ENCODE data around the gene RAI1. TPM values are rescaled to one million over a fixed set of nuclear protein-coding genes. Genes with fewer than 3 reads are reported as not detected.

RAI1 gene
- total and polyA plus RNA-seq, 2 of the 13 experiments (the other 11 are each of a cell fraction or from before 2014, with no cell fraction given) = 3.4 to 5.2 TPM

DNA sequence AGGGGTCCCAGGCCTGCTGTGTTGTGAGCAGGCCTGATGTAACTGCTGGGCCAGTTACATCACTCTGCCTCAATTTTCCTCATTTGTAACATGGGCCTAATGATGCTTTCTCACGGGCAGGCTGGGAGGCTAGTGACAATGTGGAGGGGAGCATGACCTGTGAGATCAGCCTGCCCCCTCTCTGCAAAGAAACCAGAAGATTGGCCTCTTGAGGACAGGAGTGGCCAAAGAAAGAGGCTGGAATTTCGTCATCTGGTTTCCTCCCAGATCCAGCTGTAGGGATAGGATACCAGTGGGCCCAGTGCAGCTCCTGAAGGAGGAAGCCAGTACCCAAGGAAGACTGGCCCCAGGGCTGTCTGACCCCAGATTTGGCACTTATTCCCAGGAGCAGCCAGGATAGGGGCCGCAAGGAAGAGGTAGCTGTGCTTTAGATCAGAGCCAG lies 156.1 kb downstream of the RAI1 start (continued):
- TF ChIP-seq, protein P1, sequence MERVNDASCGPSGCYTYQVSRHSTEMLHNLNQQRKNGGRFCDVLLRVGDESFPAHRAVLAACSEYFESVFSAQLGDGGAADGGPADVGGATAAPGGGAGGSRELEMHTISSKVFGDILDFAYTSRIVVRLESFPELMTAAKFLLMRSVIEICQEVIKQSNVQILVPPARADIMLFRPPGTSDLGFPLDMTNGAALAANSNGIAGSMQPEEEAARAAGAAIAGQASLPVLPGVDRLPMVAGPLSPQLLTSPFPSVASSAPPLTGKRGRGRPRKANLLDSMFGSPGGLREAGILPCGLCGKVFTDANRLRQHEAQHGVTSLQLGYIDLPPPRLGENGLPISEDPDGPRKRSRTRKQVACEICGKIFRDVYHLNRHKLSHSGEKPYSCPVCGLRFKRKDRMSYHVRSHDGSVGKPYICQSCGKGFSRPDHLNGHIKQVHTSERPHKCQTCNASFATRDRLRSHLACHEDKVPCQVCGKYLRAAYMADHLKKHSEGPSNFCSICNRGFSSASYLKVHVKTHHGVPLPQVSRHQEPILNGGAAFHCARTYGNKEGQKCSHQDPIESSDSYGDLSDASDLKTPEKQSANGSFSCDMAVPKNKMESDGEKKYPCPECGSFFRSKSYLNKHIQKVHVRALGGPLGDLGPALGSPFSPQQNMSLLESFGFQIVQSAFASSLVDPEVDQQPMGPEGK (CRISPR knock-in tag; IDR thresholded peaks at IDR 0.05) = peak; percentile 48; the same call in 1 of the 2 replicates
- TF ChIP-seq TBX3 (IDR thresholded peaks at IDR 0.05; ENCODE audit: borderline replicate concordance) (no peak), TFAP4 (IDR thresholded peaks at IDR 0.05; ENCODE audit: borderline replicate concordance, low read depth) (peak; percentile 55; the same call in 1 of the 2 replicates), HDAC2 (CRISPR knock-in tag; IDR thresholded peaks at IDR 0.05) (peak; percentile 16; the same call in 1 of the 2 replicates), ZNF75D (CRISPR knock-in tag; IDR thresholded peaks at IDR 0.05; ENCODE audit: borderline replicate concordance) (0 out of 2 replicates have a peak, but pooled peaks have one; percentile 55), ZNF616 (CRISPR knock-in tag; IDR thresholded peaks at IDR 0.05; ENCODE audit: low read depth) (no peak), PITX1 (CRISPR knock-in tag; IDR thresholded peaks at IDR 0.05) (no peak), ZNF660 (CRISPR knock-in tag; IDR thresholded peaks at IDR 0.05; ENCODE audit: borderline replicate concordance, low read depth) (no peak), FOSL2 (CRISPR knock-in tag; IDR thresholded peaks at IDR 0.05) (0 out of 2 replicates have a peak, but pooled peaks have one; percentile 5), SNAI1 (CRISPR knock-in tag; IDR thresholded peaks at IDR 0.05; ENCODE audit: borderline replicate concordance) (no peak), MXI1 (IDR thresholded peaks at IDR 0.05; ENCODE audit: borderline replicate concordance, low read depth, low read length) (0 out of 3 replicates have a peak, but pooled peaks have one; percentile 14), ZKSCAN1 (IDR thresholded peaks at IDR 0.05; ENCODE audit: low read length) (no peak), MAX (IDR thresholded peaks at IDR 0.05) (peak; percentile 21; the same call in 1 of the 2 replicates), ZNF816 (CRISPR knock-in tag; IDR thresholded peaks at IDR 0.05; ENCODE audit: borderline replicate concordance) (no peak)
- TF ChIP-seq, protein P2, sequence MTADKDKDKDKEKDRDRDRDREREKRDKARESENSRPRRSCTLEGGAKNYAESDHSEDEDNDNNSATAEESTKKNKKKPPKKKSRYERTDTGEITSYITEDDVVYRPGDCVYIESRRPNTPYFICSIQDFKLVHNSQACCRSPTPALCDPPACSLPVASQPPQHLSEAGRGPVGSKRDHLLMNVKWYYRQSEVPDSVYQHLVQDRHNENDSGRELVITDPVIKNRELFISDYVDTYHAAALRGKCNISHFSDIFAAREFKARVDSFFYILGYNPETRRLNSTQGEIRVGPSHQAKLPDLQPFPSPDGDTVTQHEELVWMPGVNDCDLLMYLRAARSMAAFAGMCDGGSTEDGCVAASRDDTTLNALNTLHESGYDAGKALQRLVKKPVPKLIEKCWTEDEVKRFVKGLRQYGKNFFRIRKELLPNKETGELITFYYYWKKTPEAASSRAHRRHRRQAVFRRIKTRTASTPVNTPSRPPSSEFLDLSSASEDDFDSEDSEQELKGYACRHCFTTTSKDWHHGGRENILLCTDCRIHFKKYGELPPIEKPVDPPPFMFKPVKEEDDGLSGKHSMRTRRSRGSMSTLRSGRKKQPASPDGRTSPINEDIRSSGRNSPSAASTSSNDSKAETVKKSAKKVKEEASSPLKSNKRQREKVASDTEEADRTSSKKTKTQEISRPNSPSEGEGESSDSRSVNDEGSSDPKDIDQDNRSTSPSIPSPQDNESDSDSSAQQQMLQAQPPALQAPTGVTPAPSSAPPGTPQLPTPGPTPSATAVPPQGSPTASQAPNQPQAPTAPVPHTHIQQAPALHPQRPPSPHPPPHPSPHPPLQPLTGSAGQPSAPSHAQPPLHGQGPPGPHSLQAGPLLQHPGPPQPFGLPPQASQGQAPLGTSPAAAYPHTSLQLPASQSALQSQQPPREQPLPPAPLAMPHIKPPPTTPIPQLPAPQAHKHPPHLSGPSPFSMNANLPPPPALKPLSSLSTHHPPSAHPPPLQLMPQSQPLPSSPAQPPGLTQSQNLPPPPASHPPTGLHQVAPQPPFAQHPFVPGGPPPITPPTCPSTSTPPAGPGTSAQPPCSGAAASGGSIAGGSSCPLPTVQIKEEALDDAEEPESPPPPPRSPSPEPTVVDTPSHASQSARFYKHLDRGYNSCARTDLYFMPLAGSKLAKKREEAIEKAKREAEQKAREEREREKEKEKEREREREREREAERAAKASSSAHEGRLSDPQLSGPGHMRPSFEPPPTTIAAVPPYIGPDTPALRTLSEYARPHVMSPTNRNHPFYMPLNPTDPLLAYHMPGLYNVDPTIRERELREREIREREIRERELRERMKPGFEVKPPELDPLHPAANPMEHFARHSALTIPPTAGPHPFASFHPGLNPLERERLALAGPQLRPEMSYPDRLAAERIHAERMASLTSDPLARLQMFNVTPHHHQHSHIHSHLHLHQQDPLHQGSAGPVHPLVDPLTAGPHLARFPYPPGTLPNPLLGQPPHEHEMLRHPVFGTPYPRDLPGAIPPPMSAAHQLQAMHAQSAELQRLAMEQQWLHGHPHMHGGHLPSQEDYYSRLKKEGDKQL (CRISPR knock-in tag; IDR thresholded peaks at IDR 0.05; ENCODE audit: low read depth) = 0 out of 2 replicates have a peak, but pooled peaks have one; percentile 6
- TF ChIP-seq, protein P3, sequence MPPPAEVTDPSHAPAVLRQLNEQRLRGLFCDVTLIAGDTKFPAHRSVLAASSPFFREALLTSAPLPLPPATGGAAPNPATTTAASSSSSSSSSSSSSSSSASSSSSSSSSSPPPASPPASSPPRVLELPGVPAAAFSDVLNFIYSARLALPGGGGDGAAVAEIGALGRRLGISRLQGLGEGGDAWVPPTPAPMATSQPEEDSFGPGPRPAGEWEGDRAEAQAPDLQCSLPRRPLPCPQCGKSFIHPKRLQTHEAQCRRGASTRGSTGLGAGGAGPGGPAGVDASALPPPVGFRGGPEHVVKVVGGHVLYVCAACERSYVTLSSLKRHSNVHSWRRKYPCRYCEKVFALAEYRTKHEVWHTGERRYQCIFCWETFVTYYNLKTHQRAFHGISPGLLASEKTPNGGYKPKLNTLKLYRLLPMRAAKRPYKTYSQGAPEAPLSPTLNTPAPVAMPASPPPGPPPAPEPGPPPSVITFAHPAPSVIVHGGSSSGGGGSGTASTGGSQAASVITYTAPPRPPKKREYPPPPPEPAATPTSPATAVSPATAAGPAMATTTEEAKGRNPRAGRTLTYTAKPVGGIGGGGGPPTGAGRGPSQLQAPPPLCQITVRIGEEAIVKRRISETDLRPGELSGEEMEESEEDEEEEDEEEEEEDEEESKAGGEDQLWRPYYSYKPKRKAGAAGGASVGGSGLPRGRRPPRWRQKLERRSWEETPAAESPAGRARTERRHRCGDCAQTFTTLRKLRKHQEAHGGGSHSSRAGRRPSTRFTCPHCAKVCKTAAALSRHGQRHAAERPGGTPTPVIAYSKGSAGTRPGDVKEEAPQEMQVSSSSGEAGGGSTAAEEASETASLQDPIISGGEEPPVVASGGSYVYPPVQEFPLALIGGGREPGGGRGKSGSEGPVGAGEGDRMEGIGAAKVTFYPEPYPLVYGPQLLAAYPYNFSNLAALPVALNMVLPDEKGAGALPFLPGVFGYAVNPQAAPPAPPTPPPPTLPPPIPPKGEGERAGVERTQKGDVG (CRISPR knock-in tag; IDR thresholded peaks at IDR 0.05; ENCODE audit: borderline replicate concordance) = 0 out of 2 replicates have a peak, but pooled peaks have one; percentile 60
- TF ChIP-seq, protein P4, sequence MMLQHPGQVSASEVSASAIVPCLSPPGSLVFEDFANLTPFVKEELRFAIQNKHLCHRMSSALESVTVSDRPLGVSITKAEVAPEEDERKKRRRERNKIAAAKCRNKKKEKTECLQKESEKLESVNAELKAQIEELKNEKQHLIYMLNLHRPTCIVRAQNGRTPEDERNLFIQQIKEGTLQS (CRISPR knock-in tag; IDR thresholded peaks at IDR 0.05) = peak; percentile 35; the same call in 1 of the 2 replicates

All from HepG2 (cell line).